B cell (primary cell): Measurements from ENCODE around the gene NTM. TPM values are rescaled to one million over a fixed set of nuclear protein-coding genes. Genes with fewer than 3 reads are reported as not detected.

Source experiments
- ATAC-seq: fragments of 200-7000 bp; cut with Tn5 transposase; one replicate; pipeline ENCODE4 v1.10.0; 2021; ENCODE audit warnings: low read depth, mild to moderate bottlenecking, moderate number of reproducible peaks, moderate library complexity
- CTCF ChIA-PET: fragments of 350-600 bp; sonication (Branson Sonifier 250); formaldehyde crosslinking; loops from one replicate; lab custom pipeline; 2021; ENCODE audit warnings: antibody characterized with exemption, inconsistent platforms; lab: Charles Lee
- POLR2A ChIA-PET: fragments of 350-600 bp; sonication (Branson Sonifier 250); formaldehyde crosslinking; loops from one replicate; lab custom pipeline; 2021; ENCODE audit warnings: antibody characterized with exemption; lab: Charles Lee
- DNase-seq: peaks from one replicate; pipeline ENCODE4 v3.0.0; 2013
- H2AFZ ChIP-seq: 2 replicates; pipeline ENCODE4 v1.6.1; 2012; ENCODE audit warnings: mild to moderate bottlenecking, low read depth, low read length; ENCODE audit not compliant: insufficient read depth, poor library complexity, severe bottlenecking
- H3K27ac ChIP-seq, 2 donors: 1 replicate in 1 of 2; 2 replicates in 1 of 2; pipeline ENCODE4 v1.5.1; 2012 to 2013; ENCODE audit warnings: low read length in 2 of 2, mild to moderate bottlenecking in 2 of 2, moderate library complexity in 1 of 2
- H3K27me3 ChIP-seq, 4 experiments: fragments of 200-600 bp in 1 of 4; sonication (generic) in 1 of 4; replicated peaks in 1 of 4; 1 replicate in 2 of 4; 2 replicates in 2 of 4; pipeline versions ENCODE4 v1.6.1 to v1.7.0; 2013 to 2016; ENCODE audit warnings: low read length in 3 of 4, mild to moderate bottlenecking in 2 of 4, mixed read lengths in 1 of 4, moderate library complexity in 1 of 4; ENCODE audit not compliant: insufficient read depth in 4 of 4, control insufficient read depth in 3 of 4; ENCODE audit errors: control extremely low read depth in 1 of 4
- H3K36me3 ChIP-seq, 2 experiments: replicated peaks in 1 of 2; 1 replicate in 1 of 2; 2 replicates in 1 of 2; pipeline versions ENCODE4 v1.6.1 to v1.7.1; 2013; ENCODE audit warnings: low read length in 1 of 2; ENCODE audit not compliant: insufficient read depth in 2 of 2, control insufficient read depth in 1 of 2; ENCODE audit errors: control extremely low read depth in 1 of 2, extremely low read depth in 1 of 2
- H3K4me1 ChIP-seq, 2 donors: fragments of 200-600 bp in 1 of 2; sonication (generic) in 1 of 2; 1 replicate in 1 of 2; 2 replicates in 1 of 2; pipeline versions ENCODE4 v1.5.1 to v1.6.1; 2013 to 2017; ENCODE audit warnings: low read length in 2 of 2; ENCODE audit not compliant: control insufficient read depth in 2 of 2, insufficient read depth in 2 of 2
- H3K4me2 ChIP-seq: replicated peaks from 2 replicates; pipeline ENCODE3; 2012; ENCODE audit warnings: mild to moderate bottlenecking, low read depth, low read length; ENCODE audit not compliant: poor library complexity, severe bottlenecking
- H3K4me3 ChIP-seq, 5 experiments: fragments of 200-600 bp in 1 of 5; sonication (generic) in 1 of 5; 1 replicate in 3 of 5; 2 replicates in 2 of 5; pipeline versions ENCODE4 v1.5.1 to v1.7.0; 2011 to 2016; ENCODE audit warnings: low read length in 4 of 5, mild to moderate bottlenecking in 4 of 5, low read depth in 2 of 5, control low read depth in 1 of 5, moderate library complexity in 1 of 5; ENCODE audit not compliant: insufficient read depth in 1 of 5; ENCODE audit errors: control extremely low read depth in 1 of 5, extremely low read depth in 1 of 5
- H3K79me2 ChIP-seq: fragments of 200-600 bp; sonication (generic); one replicate; pipeline ENCODE4 v1.6.0; 2016; ENCODE audit warnings: low read length; ENCODE audit not compliant: control insufficient read depth, insufficient read depth
- H3K9ac ChIP-seq: fragments of 200-600 bp; sonication (generic); 2 replicates; pipeline ENCODE4 v1.6.1; 2017; ENCODE audit warnings: mild to moderate bottlenecking, low read length, moderate library complexity
- H3K9me3 ChIP-seq, 3 donors: one replicate each; pipeline versions ENCODE4 v1.6.1 to v1.7.1; 2013; ENCODE audit warnings: low read length in 2 of 3; ENCODE audit not compliant: control insufficient read depth in 2 of 3, insufficient read depth in 1 of 3; ENCODE audit errors: control extremely low read depth in 1 of 3
- H4K20me1 ChIP-seq: 2 replicates; pipeline ENCODE4 v1.6.0; 2012; ENCODE audit warnings: mild to moderate bottlenecking, low read length; ENCODE audit not compliant: insufficient read depth, control insufficient read depth, poor library complexity, severe bottlenecking
- H3K27ac Mint-ChIP-seq: one replicate; pipeline ENCODE4 v1.8.0; 2021; ENCODE audit warnings: mixed read lengths
- H3K27me3 Mint-ChIP-seq: one replicate; pipeline ENCODE4 v1.8.0; 2021; ENCODE audit warnings: mixed read lengths
- H3K4me1 Mint-ChIP-seq: one replicate; pipeline ENCODE4 v1.8.0; 2021; ENCODE audit warnings: mixed read lengths
- H3K4me3 Mint-ChIP-seq: one replicate; pipeline ENCODE4 v1.8.0; 2021; ENCODE audit warnings: mixed read lengths
- H3K9me3 Mint-ChIP-seq: one replicate; pipeline ENCODE4 v1.8.0; 2022; ENCODE audit warnings: mixed read lengths; ENCODE audit not compliant: insufficient read depth
- CTCF ChIP-seq: fragments of 200-600 bp; IDR thresholded peaks from one replicate; pipeline ENCODE4 v1.8.0; 2022; ENCODE audit warnings: antibody characterized with exemption, mild to moderate bottlenecking
- EZH2 ChIP-seq: IDR thresholded peaks from 2 replicates; pipeline ENCODE4 v1.6.1; 2012; ENCODE audit warnings: borderline replicate concordance, low read depth, mild to moderate bottlenecking, moderate library complexity, low read length; ENCODE audit not compliant: insufficient read depth, poor library complexity, severe bottlenecking
- WGBS: methylation state at CpG from one replicate; pipeline ENCODE4 v1.1.5; 2013; ENCODE audit warnings: missing lambda C conversion rate; ENCODE audit not compliant: insufficient coverage; 5-methylcytosine and 5-hydroxymethylcytosine counted together
- intact Hi-C: fragments of 100-400 bp; cut with micrococcal nuclease; formaldehyde crosslinking; loops from one replicate; pipeline ENCODE4 v1.10.0; 2022
- polyA plus RNA-seq: library from polyadenylated mRNA; depleted of rRNA; stranded (reverse); fragments of >200 nt; gene quantifications from 2 replicates; pipeline ENCODE4 v1.2.3, GENCODE V29; 2012
- total RNA-seq, 2 donors: library from RNA; stranded (reverse); fragments of 120-200 nt in 1 of 2; gene quantifications; 1 replicate in 1 of 2; 2 replicates in 1 of 2; pipeline versions ENCODE4 v1.2.3 to v1.2.4, GENCODE V29; 2013 to 2022

NTM gene
- total and polyA plus RNA-seq, 2 donors (not counting 1 experiment from before 2014, with no cell fraction given) = not detected

GRCh38 chr11:131447898-131448297 is 77.5 kb downstream of the NTM start:
- H3K27ac Mint-ChIP-seq = no peak overlapping the region
- Histone ChIP-seq H3K4me3 (no peak overlapping the region), H3K4me2 (no peak overlapping the region), H3K36me3 (no peaks in the 10 kb centered on the region), H3K27ac (no peak overlapping the region), H2AFZ (no peak overlapping the region), H4K20me1 (no peaks in the 10 kb centered on the region), H3K9me3 (peaks cover 0 to 5% (median 0%) of the 10 kb centered on the region in 3 donors), H3K9ac (no peak overlapping the region), H3K4me1 (no peaks in the 10 kb centered on the region), H3K27me3 (no peaks in the 10 kb centered on the region), H3K79me2 (no peaks in the 10 kb centered on the region)
- no peaks in the 10 kb centered on the region for H3K27me3 Mint-ChIP-seq
- TF ChIP-seq CTCF = no peak
- TF ChIP-seq EZH2 = no peak
- ChIA-PET CTCF (no interaction called here), POLR2A (no interaction called here)
- ATAC-seq (no peak), DNase-seq (no peak)
- WGBS = 82% methylated on average over 11 of the region's 11 CpGs
- intact Hi-C loops = no loop called here
- no peaks in the 10 kb centered on the region for H3K9me3 Mint-ChIP-seq
- no peak overlapping the region for H3K4me3 Mint-ChIP-seq
- no peaks in the 10 kb centered on the region for H3K4me1 Mint-ChIP-seq

GRCh38 chr11:131449036-131450019 is 78.9 kb downstream of the NTM start:
- Histone ChIP-seq H3K27ac (no peak overlapping the region), H3K27me3 (no peaks in the 10 kb centered on the region), H3K4me2 (no peak overlapping the region), H3K79me2 (no peaks in the 10 kb centered on the region), H4K20me1 (no peaks in the 10 kb centered on the region), H3K4me3 (no peak overlapping the region), H3K4me1 (no peaks in the 10 kb centered on the region), H3K36me3 (no peaks in the 10 kb centered on the region), H3K9me3 (peaks cover 0 to 5% (median 0%) of the 10 kb centered on the region in 3 donors), H2AFZ (no peak overlapping the region), H3K9ac (no peak overlapping the region)
- ChIA-PET CTCF (no interaction called here), POLR2A (no interaction called here)
- no peak for ATAC-seq
- WGBS = 86% methylated on average over 15 of the region's 17 CpGs
- H3K4me3 Mint-ChIP-seq = no peak overlapping the region
- TF ChIP-seq CTCF (no peak), EZH2 (no peak)
- H3K27ac Mint-ChIP-seq = no peak overlapping the region
- intact Hi-C loops = no loop called here
- H3K9me3 Mint-ChIP-seq = no peaks in the 10 kb centered on the region
- H3K4me1 Mint-ChIP-seq = no peaks in the 10 kb centered on the region
- H3K27me3 Mint-ChIP-seq = no peaks in the 10 kb centered on the region
- DNase-seq = no peak
